Uterus (tissue), 4 donors: ENCODE measurements around the gene SLC47A2. TPM values are rescaled to one million over a fixed set of nuclear protein-coding genes. Genes with fewer than 3 reads are reported as not detected.

Experiments used
- DNase-seq, 2 donors: peaks; one replicate each; pipeline ENCODE4 v3.0.0-alpha.2; 2019 to 2020
- H3K27ac ChIP-seq, 2 donors: fragments of 200-600 bp; sonication (generic); 1 replicate in 1 of 2; 2 replicates in 1 of 2; pipeline ENCODE4 v1.5.1; 2016 to 2018
- H3K27me3 ChIP-seq, 2 donors: fragments of 200-600 bp; sonication (generic); one replicate each; pipeline ENCODE4 v1.5.1; 2018 to 2019; ENCODE audit warnings: control low read depth in 1 of 2
- H3K36me3 ChIP-seq, 2 donors: fragments of 200-600 bp; sonication (generic); one replicate each; pipeline ENCODE4 v1.5.1; 2019; ENCODE audit warnings: control low read depth in 1 of 2
- H3K4me1 ChIP-seq, 2 donors: fragments of 200-600 bp; sonication (generic); one replicate each; pipeline ENCODE4 v1.5.1; 2018 to 2019; ENCODE audit warnings: control low read depth in 1 of 2
- H3K4me3 ChIP-seq, 2 donors: fragments of 200-600 bp; sonication (generic); 1 replicate in 1 of 2; 2 replicates in 1 of 2; pipeline ENCODE4 v1.5.1; 2018 to 2019; ENCODE audit warnings: mild to moderate bottlenecking in 1 of 2
- H3K9me3 ChIP-seq, 2 donors: fragments of 200-600 bp; sonication (generic); one replicate each; pipeline ENCODE4 v1.5.1; 2019; ENCODE audit warnings: control low read depth in 1 of 2
- POLR2A ChIP-seq, 2 donors: fragments of 450-650 bp; IDR thresholded peaks; one replicate each; pipeline ENCODE4 v1.6.1; 2016; ENCODE audit warnings: antibody characterized with exemption in 2 of 2, mild to moderate bottlenecking in 1 of 2, moderate library complexity in 1 of 2
- intact Hi-C: fragments of 100-400 bp; cut with DNase I; formaldehyde crosslinking; loops from one replicate; pipeline ENCODE4 v1.15.1; 2023; ENCODE audit warnings: low total_unique reads
- small RNA-seq: library from RNA; depleted of rRNA; stranded (forward); fragments of <200 nt; gene quantifications from one replicate; pipeline ENCODE3, GENCODE V24; 2016
- total RNA-seq, 4 donors: library from RNA; depleted of rRNA in 3 of 4; stranded (reverse); fragments of >200 nt in 3 of 4; gene quantifications; one replicate each; pipeline versions ENCODE4 v1.1.0 to v1.2.4, GENCODE V29; 2014 to 2023
- TF ChIP-seq, protein P1 (sequence below), 4 experiments: fragments of 200-600 bp in 2 of 4; fragments of 450-650 bp in 2 of 4; sonication (generic) in 2 of 4; IDR thresholded peaks; one replicate each; pipeline ENCODE4 v1.5.1; 2016 to 2019; ENCODE audit warnings: antibody characterized with exemption in 4 of 4, mild to moderate bottlenecking in 2 of 4, moderate library complexity in 1 of 4
- donor health status: DM: yes; HTN: yes; CAD: no.

Gene SLC47A2
- total RNA-seq, 4 donors from 2014 or later = 0.35 TPM; not detected in 3

GRCh38 chr17:19630661-19631060 lies 85.7 kb downstream of the SLC47A2 start:
- intact Hi-C loops = no loop called here
- Histone ChIP-seq H3K4me3 (no peak overlapping the region), H3K27me3 (no peaks in the 10 kb centered on the region), H3K36me3 (no peaks in the 10 kb centered on the region), H3K9me3 (no peaks in the 10 kb centered on the region), H3K4me1 (no peaks in the 10 kb centered on the region), H3K27ac (no peak overlapping the region)
- no peak for DNase-seq
- no peak for TF ChIP-seq POLR2A (IDR thresholded peaks at IDR 0.05)
- TF ChIP-seq, protein P1, sequence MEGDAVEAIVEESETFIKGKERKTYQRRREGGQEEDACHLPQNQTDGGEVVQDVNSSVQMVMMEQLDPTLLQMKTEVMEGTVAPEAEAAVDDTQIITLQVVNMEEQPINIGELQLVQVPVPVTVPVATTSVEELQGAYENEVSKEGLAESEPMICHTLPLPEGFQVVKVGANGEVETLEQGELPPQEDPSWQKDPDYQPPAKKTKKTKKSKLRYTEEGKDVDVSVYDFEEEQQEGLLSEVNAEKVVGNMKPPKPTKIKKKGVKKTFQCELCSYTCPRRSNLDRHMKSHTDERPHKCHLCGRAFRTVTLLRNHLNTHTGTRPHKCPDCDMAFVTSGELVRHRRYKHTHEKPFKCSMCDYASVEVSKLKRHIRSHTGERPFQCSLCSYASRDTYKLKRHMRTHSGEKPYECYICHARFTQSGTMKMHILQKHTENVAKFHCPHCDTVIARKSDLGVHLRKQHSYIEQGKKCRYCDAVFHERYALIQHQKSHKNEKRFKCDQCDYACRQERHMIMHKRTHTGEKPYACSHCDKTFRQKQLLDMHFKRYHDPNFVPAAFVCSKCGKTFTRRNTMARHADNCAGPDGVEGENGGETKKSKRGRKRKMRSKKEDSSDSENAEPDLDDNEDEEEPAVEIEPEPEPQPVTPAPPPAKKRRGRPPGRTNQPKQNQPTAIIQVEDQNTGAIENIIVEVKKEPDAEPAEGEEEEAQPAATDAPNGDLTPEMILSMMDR (IDR thresholded peaks at IDR 0.05) = no peak

DNA sequence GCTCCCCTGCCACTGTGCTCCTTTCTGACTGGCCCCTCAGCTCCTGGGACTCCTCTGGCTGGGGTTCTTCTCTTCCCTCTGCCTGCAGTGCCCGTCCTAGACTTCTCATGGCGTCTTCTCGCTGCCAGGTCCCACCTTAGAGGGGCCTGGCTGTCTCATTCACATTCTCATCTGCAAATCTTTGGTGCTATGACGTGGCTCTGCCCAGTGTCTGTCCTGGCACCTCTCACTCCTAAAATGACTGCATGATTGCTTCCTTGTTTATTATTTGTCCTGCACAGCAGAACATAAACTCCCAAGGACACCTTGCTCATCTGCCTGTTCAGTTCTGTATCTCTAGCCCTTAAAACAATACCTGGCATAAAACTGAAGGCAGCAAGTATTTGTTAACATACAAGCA lies 86.3 kb downstream of the SLC47A2 start:
- no peaks in the 10 kb centered on the region for H3K9me3 ChIP-seq
- no peak overlapping the region for H3K27ac ChIP-seq
- intact Hi-C loops = no loop called here
- DNase-seq = no peak
- no peaks in the 10 kb centered on the region for H3K36me3 ChIP-seq
- no peaks in the 10 kb centered on the region for H3K4me1 ChIP-seq
- H3K4me3 ChIP-seq = no peak overlapping the region
- H3K27me3 ChIP-seq = no peaks in the 10 kb centered on the region
- TF ChIP-seq, protein P1 (IDR thresholded peaks at IDR 0.05) = no peak
- no peak for TF ChIP-seq POLR2A (IDR thresholded peaks at IDR 0.05)

- intact Hi-C loops = no loop called here
- Histone ChIP-seq H3K4me1 (no peaks in the 10 kb centered on the region), H3K9me3 (no peaks in the 10 kb centered on the region), H3K27me3 (no peaks in the 10 kb centered on the region), H3K27ac (no peak overlapping the region), H3K36me3 (no peaks in the 10 kb centered on the region), H3K4me3 (no peak overlapping the region)
- TF ChIP-seq, protein P1 (IDR thresholded peaks at IDR 0.05) = no peak
- TF ChIP-seq POLR2A (IDR thresholded peaks at IDR 0.05) = no peak
- DNase-seq = no peak
These were observed 86.9 kb downstream of the SLC47A2 start for GRCh38 chr17:19629449-19629848.

Small RNA genes lying within 50 kb of the gene (small RNA-seq; reads per million reads assigned to genes)
- gene RF00322 = not detected

Other genes starting within 250 kb of the SLC47A2 start
- gene SLC47A1, start 182.7 kb downstream of the SLC47A2 start, total RNA-seq = 10 to 100 TPM in 3 of 4 donors, 1 to 10 TPM in 1; 6.2 to 28.5 (median 18.4) TPM
- gene ALDH3A2, start 67.8 kb downstream of the SLC47A2 start, total RNA-seq = 100 to 1,000 TPM in 1 of 4 donors, 10 to 100 TPM in 3; 19.0 to 166 (median 82.5) TPM
- 1 to 10 TPM in 2 of 4 donors, under 1 TPM in 1, not detected in 1; 0.51 to 7.1 (median 1.7) TPM for gene ALDH3A1, start 31.7 kb upstream of the SLC47A2 start, total RNA-seq
- 10 to 100 TPM; 15.4 to 35.0 (median 26.9) TPM for gene ULK2, start 151.4 kb upstream of the SLC47A2 start, total RNA-seq